Uterus (tissue), 2 donors: ENCODE results near the gene CYSRT1.

Experiments used
- POLR2A ChIP-seq, 2 donors: fragments of 450-650 bp; IDR thresholded peaks; one replicate each; pipeline ENCODE4 v1.6.1; 2016; ENCODE audit warnings: antibody characterized with exemption in 2 of 2, mild to moderate bottlenecking in 1 of 2, moderate library complexity in 1 of 2
- TF ChIP-seq, protein P1 (sequence below), 4 experiments: fragments of 200-600 bp in 2 of 4; fragments of 450-650 bp in 2 of 4; sonication (generic) in 2 of 4; IDR thresholded peaks; one replicate each; pipeline ENCODE4 v1.5.1; 2016 to 2019; ENCODE audit warnings: antibody characterized with exemption in 4 of 4, mild to moderate bottlenecking in 2 of 4, moderate library complexity in 1 of 4

DNA sequence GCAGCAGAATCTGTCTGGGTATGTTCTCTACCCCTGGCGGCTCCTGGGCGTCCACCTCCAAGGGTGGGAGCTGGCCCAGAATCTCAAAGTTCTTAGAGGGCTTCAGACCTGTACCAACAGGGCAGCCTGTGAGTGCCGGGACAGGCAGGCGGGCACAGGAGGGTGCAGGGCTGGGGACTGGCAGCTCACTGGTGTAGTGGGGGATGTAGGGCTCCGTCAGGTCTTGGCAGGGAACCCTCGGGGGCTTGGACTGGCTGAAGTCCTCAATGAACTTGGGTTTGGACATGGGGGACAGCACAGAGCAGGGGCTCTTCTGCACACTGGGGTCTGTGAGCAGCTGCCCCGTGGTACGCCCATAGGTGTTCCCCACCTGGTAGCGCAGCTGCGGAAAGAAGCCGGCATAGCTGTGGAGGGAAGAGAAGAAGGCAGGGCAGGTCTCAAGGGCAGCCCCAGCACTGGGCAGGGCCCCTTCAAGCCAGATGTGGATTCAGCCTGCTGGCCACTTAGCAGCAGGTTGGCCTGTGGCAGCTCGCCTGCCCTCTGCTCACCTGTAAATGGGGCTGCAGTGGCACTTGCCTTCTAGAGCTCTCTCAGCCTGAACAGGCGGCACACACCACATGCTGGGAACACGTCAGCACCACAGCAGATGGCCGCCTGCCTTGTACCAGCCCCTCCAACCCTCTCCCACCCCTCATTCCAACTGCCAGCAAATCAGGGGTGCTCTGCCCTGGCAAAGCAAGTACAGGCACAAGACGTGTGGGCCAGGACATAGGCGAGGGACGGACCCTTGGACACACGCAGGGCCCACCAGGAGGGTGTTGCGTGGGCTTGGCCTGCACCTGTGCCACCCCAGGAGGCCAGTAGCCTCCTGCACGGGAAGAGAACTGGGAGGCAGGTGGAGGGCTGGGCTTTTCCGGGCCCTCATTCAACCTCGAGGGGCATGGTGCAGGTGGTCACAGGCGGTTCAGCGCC lies 20.8 kb downstream of the CYSRT1 start:
- TF ChIP-seq, protein P1, sequence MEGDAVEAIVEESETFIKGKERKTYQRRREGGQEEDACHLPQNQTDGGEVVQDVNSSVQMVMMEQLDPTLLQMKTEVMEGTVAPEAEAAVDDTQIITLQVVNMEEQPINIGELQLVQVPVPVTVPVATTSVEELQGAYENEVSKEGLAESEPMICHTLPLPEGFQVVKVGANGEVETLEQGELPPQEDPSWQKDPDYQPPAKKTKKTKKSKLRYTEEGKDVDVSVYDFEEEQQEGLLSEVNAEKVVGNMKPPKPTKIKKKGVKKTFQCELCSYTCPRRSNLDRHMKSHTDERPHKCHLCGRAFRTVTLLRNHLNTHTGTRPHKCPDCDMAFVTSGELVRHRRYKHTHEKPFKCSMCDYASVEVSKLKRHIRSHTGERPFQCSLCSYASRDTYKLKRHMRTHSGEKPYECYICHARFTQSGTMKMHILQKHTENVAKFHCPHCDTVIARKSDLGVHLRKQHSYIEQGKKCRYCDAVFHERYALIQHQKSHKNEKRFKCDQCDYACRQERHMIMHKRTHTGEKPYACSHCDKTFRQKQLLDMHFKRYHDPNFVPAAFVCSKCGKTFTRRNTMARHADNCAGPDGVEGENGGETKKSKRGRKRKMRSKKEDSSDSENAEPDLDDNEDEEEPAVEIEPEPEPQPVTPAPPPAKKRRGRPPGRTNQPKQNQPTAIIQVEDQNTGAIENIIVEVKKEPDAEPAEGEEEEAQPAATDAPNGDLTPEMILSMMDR (IDR thresholded peaks at IDR 0.05), result no peak
- no peak for TF ChIP-seq POLR2A (IDR thresholded peaks at IDR 0.05)
